Stomach (tissue), 4 donors: ENCODE measurements around the gene SH3D21.

Experiments
- CTCF ChIP-seq, 7 experiments: fragments of 450-650 bp in 4 of 7; fragments of 200-600 bp in 3 of 7; sonication (generic) in 3 of 7; IDR thresholded peaks; one replicate each; pipeline ENCODE4 v1.5.1; 2016 to 2019; ENCODE audit warnings: antibody characterized with exemption in 7 of 7, control low read depth in 2 of 7, mild to moderate bottlenecking in 1 of 7
- EP300 ChIP-seq: sonication (generic); formaldehyde crosslinking; IDR thresholded peaks from one replicate; pipeline ENCODE4 v1.6.1; 2017; ENCODE audit warnings: antibody characterized with exemption
- POLR2A ChIP-seq, 4 donors: fragments of 450-650 bp; IDR thresholded peaks; one replicate each; pipeline ENCODE4 v1.6.1; 2016; ENCODE audit warnings: antibody characterized with exemption in 4 of 4, control low read depth in 2 of 4, mild to moderate bottlenecking in 1 of 4, moderate library complexity in 1 of 4

DNA sequence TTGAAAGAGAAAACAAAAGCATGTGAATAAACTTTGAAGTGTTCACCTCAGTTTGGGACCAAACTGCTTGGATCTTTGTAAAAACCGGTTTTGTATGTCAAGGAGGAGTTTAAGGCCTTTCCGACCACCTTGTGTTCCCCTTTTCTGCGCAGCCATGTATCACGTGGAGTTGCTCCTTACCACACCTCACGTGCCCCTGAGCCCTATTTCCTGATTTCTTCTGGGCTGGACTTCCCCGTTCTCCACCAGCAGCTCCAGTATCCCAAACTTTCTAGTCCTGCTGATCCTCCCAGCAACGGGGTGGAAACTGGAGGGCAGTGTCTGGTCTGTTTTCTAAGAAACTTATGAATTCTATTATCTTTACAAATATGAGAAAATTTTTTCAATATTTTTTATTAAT lies 1.6 kb upstream of the SH3D21 start:
- TF ChIP-seq CTCF (IDR thresholded peaks at IDR 0.05) (no peak), EP300 (no peak), POLR2A (IDR thresholded peaks at IDR 0.05) (no peak)
